GM21737 (cell line): ENCODE data around the gene ILK.

Experiments used
- ATAC-seq: cut with Tn5 transposase; IDR thresholded peaks from one replicate; pipeline ENCODE4 v1.9.1; 2021; ENCODE audit warnings: mild to moderate bottlenecking, moderate library complexity; ENCODE audit not compliant: unreplicated experiment

The ILK gene

DNA sequence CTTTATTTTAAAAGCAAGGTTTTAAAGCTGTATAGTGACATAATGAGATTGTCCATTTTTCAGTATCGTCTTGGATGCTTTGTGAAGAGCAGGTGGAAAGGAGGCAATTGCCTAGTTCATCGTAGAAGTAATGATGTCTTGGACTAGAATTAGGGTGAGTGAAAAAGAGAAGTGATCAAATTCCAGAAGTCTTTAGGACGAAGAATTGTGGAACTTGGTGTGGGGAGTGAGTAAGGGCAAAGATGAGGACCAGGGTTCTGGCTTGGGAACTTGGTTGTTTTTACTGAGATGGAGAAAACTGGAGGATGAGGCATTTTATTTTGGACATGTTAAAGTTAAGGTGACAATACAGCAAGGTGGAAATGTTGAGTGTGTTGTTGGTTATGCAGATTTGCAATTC is 1.2 kb downstream of the ILK start:
- ATAC-seq = no peak

DNA sequence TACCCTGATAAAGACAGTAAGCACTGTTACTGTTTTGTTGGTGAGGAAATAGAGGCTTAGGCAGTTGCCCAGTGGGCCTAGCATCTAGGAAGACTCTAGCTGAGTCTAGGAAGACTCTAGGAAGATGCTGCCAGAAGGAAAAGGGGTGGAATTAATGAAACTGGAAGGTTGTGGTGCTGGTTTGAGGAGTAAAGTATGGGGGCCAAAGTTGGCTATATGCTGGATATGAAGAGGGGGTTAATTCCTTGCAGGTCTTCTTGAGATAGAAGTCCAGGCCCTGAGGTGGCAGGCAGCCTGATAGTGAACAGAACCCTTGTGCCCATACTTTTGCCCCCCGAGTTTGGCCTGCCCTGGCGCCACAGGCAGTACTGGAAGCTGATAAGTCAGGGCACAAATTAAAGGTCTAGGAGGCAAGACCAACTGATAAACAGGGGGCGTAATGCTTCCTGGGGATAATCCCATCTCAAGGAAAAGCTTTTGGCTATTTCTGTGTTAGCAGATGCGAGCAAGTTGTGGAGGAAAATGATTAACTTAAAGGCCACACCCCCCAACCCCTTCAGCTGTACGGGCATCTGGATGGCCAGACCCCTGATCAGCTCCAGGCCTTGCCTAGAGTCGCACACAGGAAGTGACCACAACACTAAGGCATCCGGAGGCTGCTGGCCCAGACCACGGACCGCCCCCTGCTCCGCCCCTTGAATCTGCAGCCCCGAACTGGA is 3.1 kb downstream of the ILK start:
- ATAC-seq = peak; percentile 44

DNA sequence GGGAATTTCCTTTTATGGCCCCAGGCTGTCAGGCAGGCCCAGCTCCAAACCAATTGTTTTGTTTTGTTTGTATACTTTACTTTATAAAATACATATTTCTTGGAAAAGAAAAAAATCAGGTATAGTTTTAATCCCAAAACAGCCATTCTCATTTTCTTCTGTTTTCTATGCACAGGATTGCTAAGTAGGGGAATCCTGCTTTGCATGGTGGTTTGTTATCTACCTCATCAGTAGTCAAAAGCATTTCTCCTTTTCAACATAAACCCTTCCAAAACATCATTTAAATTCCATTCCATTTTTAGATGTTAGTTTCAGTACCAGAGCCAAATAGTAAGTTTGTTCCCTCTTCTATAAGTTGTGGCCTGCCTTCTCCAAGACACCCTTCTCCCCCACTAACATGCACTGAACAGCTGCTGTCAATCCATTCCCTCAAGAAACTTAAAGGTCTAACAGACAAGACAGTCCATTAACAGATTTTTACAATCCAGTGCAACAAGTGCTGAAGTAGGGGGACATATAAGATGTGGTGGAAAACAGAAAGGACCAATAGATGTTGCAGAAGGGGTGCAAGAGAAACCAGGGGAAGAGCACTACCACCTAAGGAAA is 3.7 kb downstream of the ILK start:
- no peak for ATAC-seq

DNA sequence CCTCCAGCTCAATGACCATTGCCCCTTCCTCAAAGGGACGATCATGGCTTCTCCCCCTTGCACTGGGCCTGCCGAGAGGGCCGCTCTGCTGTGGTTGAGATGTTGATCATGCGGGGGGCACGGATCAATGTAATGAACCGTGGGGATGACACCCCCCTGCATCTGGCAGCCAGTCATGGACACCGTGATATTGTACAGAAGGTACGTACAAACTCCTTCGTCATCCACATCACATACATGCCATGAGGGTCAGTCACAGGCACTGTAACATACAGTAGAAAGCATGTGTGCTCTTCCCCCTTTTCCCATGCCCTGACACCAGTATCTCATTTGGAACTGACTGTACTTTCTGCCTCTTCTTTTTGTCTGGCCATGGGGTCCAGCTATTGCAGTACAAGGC is 4.4 kb downstream of the ILK start:
- no peak for ATAC-seq

DNA sequence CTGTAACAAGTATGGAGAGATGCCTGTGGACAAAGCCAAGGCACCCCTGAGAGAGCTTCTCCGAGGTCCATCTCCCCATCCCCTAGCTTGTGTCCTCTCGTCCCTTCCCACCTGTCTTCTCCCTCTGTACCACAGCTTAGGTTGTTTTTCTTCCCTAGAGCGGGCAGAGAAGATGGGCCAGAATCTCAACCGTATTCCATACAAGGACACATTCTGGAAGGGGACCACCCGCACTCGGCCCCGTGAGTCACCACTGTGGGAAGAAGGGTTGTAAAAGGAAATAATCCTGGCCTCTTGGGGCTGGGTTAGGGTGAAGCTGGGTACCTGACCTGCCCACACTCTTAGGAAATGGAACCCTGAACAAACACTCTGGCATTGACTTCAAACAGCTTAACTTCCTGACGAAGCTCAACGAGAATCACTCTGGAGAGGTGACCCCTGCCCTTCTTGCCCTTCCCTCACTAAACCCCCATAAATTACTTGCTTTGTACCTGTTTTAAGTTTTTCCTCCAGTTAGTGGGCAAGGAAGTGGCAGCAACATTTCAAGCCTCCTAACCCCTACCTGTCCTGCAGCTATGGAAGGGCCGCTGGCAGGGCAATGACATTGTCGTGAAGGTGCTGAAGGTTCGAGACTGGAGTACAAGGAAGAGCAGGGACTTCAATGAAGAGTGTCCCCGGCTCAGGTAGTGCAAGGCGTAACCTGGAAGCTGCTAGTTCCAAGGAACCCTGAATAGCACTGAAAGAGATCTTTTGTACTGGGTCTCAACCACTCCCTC is 5.3 kb downstream of the ILK start:
- no peak for ATAC-seq

DNA sequence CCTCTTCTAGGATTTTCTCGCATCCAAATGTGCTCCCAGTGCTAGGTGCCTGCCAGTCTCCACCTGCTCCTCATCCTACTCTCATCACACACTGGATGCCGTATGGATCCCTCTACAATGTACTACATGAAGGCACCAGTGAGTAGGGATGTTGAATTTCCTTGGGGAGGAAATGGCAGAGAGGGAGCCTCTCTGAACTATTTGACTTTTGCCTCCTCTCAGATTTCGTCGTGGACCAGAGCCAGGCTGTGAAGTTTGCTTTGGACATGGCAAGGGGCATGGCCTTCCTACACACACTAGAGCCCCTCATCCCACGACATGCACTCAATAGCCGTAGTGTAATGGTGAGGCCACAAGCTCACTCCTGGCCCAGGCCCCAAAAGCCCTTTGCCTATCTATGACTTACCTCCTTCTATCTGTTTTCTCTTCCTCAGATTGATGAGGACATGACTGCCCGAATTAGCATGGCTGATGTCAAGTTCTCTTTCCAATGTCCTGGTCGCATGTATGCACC is 6.0 kb downstream of the ILK start:
- no peak for ATAC-seq

DNA sequence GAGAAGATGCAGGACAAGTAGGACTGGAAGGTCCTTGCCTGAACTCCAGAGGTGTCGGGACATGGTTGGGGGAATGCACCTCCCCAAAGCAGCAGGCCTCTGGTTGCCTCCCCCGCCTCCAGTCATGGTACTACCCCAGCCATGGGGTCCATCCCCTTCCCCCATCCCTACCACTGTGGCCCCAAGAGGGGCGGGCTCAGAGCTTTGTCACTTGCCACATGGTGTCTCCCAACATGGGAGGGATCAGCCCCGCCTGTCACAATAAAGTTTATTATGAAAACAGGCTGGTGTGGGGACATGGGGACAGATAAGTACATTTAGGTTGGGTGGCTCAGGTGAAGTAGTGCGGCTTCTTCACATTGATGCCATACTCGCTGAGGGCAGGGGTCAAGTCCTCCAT is 7.0 kb downstream of the ILK start:
- no peak for ATAC-seq

DNA sequence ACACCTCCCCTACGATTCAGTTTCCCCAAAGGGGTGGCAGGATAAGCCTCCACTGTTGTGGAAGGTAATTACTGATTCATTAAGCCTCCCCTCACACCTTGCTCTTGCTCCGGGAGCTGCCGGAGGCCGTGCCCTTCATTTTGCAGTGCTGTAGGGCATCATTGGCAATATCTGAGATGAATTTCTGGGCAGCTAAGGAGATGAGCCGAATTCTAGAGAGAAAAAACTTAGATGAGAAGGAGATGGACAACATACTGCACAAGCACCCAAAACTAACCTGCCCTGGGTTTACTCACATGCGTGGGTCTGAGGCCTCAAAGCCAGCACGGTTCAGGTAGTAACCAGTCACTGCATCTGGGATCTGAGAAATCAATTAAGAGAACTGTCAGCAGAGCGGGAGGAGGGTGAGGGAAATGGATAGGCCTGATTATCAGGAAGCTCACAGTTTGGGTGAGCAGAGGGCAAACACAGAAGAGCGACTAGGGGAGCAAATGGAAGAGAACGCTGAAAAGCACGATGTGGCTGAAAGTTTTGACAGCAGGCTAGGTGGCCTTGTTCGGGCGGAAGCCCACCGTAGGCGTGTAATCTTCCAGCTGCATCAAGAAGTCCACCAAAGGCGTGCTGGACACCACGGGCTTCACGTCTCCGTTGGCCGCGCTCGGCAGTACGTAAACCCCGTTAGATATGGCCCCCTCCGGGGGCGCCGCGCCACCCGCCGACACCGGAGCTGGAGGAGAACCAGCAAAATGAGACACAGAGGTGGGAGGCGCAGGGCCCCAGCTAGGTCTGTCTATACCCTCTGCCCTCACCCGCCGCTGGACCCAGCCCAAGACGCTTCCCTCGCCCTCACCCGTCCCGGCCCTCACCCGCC is 7.8 kb downstream of the ILK start:
- no peak for ATAC-seq

DNA sequence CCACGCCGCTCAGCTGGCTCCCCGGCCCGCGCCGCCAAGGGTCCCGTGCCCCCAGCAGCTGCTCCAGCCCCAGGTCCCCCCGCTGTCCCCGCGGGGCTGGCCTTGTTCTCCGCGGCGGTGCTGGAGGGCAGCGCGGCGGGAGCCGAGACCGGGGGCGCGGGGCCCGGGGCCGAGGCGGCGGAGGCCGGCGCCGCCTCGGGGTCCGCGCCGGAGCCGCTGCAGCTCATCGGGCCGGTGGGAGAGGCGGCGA is 8.3 kb downstream of the ILK start:
- peak; percentile 15 for ATAC-seq

DNA sequence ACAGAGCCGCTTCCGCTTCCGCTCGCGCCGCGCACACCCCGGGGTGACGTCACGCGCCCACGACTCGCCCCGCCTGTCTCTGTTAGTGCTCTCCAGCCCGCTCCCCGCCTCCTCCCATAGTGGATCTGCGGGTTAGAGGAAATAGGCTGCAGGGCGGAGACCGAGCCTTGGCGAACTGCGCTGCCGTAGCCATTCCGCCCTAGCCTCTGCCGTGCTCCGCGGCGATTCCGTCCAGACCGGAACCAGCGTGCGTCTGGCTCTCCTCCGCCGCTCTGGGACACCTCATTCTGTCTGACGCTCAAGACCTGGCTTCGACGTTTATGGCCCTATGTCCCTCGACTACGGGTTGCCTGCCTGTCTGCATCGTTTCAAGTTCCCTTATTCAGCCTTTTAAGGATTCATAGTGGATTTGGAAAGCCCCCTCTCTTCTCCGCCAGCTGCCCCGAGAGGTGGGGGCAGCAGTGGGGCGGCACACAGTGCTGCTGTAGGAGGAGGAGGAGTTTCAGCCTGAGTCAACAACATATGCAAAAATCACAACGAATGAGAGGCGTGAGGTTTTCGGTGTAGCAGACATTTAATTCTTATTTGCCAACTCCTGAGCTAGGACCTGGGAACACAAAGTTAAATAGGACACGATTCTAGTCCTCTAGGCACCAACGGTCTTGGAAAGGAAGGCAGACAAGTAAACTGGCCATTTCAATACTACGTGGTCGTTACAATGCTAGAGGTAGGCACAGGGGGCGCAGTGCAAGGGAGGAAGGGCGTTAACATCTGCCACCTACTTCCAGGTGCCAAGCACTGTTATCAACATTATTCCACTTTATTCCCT is 8.9 kb downstream of the ILK start, which contains the start of gene TAF10:
TAF10 (minus strand) TSS at position 4 of the 829 bp plus-strand sequence. CDS start 27 bp downstream, outside the sequence.
- peak; percentile 86 for ATAC-seq

DNA sequence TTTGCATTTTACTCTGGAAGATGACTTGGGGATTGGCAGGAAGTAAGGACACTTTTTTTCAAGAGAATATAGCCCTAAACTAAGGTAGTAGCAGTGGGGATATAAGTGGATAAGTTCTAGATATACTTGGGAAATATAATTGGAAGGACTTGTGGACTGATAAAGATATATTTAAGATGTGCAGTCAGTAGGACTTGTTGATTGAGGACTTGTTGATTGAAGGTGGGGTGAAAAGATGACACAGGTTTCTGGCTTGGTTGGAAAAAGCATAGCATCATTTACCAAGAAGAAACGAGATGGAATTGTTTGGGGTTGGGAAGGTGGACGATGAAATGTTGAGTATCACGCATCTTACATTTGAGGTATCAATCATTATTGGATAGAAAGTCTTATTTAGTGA is 9.9 kb downstream of the ILK start:
- ATAC-seq = no peak

DNA sequence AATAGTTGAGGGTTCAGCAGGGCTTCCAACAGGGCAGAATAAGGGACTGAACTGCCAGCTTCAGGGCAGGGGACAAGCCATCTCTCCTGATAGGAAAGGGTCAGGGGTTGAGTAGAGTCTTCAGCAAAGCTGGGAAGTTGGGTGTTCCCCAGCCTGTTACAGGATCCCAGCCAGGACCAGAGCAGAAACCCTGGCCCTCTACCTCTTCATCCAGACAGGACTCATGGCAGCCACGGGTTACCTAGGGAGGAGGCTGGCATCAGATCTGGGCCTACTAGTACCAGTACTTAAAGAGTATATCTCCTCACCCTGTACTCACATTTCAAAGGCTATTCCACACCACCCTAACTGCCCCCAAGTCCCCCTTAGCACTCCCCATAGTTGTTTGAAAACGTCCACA is 10.9 kb downstream of the ILK start:
- no peak for ATAC-seq

DNA sequence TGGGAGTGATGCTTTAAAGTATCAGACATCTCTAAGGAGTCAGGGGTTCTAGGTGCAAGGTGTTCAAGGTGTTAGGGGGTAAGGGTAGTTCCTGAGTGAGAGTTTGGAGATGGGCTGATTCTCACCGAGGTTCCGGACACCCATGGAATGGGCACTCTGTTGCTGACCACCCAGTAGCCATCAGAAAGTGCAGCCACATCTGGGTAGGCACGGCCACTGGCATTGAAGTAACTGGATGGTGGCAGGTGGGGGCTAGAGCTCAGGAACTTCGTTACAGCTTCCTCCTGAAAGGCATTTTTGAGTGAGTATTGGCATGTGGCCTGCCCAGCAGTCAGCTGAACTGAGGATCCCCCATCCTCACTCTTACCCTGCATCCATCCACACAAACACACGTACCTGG is 11.5 kb downstream of the ILK start:
- ATAC-seq = no peak

DNA sequence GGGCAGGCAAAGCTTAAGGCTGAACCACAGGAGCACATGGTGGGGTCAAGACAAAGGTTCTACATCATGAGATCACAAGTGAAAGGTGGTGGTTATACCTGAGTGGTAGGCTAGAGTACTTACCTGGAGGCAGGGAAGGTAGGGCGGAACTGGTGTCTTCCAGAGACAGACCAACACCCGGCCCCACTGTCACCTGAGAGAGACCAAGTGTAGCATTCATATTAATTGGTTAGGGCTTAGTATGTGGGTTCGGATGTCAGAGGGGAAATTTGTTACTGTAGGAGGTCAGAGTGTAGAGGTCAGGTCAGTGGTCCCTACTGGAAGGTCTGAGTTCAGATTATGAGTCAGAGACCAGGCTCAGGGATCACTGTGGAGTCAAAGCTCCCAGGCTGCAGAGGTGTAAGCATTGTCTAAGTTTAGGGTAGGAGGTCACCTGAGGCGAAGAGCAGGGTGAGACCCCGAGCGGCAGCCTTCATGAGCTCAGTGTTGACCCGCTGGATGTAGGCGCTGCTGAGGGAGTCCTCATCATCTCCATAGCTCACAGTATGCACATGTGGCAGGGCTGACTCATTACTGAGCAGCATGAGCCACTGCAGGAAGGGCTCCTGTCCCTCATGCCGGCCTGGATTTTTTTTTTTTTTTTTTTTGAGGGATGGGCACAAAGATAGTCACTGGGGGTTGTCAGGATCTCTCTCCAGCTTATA is 12.5 kb downstream of the ILK start:
- ATAC-seq = no peak

DNA sequence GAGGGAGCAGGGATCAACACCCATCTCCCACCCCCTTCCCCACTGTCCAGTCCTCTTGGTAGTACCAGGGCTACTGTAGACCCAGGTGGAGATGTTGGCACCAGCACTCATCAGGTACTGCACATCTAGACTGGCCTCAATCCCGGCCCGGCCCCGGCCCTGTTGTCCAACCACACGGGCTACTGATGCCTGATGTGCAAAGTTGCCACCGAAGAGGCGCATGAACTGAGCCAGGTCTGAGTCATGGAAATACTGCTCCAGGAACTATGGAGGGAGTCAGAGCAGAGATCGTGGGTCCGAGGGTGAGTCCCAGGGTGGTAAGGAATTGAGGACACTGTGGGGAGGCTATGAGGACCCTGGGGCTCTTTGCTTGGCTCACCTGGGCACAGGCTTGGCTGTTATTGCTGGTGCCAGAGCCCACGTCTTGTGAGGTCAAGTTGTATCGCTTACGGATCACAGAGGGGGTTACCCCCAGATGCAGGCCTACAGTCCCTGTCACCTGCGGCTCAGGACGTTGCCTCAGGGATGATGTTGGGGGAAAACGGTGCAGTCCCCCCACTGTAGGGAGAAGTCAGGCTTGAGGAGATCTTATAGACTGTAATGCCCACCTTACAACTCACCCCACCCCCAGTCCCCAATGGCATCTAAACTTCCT is 13.1 kb downstream of the ILK start:
- no peak for ATAC-seq

DNA sequence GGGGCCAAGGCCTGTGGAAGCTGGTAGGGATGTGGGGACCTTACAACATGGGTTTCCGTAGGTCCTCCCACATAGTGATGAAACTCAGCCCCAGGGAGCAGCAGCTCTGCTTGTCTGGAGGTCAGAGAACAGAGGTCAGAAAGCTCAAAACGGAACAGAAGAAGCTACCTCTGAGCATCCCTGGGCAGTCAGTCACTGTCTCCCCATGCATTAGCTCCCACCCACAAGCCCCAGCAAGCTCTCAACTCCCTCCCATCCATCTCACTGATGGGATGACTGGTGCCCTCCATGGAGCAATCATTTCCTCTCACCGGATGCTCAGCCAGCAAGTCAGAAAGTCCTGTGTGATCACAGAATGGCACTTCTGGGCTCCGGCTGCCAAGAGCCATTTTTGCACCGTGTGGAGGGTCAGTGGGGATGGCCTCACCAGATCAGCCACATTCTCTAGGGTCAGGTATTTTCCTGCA is 13.8 kb downstream of the ILK start:
- no peak for ATAC-seq

DNA sequence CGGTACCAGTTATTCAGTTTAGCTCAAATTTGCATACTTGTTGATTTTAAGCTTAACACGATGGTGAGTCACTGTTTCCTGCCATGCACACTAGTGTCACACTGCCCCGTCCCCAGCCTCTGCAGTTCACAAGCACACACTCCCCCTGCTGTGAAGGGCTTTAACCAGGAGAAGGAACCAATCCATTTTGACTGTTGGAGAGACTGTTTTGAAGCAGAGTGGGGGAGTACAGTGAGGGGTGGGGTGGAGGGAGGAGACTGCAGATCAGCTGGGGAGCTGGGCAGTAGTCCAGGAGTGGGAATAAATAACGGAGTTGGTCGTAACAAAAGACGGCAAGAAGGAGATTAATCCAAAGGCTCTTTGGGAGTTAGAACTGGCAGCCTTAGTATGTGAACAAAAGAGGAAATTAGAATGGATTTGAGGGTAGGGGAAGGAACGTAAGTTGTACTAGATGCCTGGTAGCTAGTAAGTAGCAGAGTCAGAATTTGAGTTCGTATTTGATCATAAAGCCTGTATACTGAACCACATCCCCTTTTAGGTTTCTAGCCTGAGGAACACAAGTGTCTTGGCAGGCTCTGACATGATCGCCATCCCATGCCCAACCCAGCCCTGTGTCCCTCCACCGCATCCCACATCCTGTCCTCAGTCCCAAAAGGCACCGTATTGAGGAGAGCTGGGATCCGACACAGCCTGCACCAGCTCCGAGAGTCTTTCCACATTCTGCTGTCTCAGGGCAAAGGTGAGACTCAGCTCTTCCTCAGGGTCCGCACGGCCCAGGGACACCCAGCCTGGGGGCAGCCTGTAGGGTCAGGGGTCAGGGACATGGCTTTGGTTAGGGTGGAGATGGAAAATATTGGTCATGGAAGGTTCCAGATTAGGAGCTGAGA is 14.8 kb downstream of the ILK start:
- no peak for ATAC-seq
